HG02870 (cell line): ENCODE measurements around the gene NRG3.

Source experiments
- ATAC-seq: cut with Tn5 transposase; IDR thresholded peaks from one replicate; pipeline ENCODE4 v1.9.1; 2021; ENCODE audit warnings: mild to moderate bottlenecking, moderate library complexity; ENCODE audit not compliant: unreplicated experiment

Gene NRG3

DNA sequence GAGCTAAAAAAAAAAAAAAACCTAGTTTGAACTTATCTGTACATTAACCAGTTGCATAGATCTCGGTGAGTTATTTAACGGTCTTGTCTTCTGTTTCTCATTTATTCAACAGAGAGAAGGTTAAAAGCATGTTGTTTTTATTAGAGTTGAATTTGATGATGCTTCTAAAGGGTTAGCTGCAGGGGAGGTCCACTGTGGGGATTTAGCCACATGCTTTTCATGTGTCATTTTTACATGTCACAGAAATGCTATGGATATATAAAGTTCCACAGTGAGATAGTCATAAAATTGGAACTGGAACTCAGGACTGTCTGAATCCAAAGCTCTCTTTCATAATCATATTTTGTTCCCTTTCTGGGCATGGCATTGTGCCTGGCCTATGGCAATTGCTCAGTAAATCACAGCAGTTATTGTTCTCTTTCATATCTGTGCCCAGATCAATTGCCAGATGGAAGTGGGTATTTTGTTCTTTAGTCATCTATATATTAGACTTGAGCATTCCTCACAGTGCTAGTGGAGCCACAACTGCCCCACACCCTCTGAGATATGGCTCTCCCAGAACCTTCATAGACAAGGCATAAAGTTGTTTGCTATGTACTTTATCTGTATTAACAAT is 578.8 kb downstream of the NRG3 start:
- no peak for ATAC-seq

DNA sequence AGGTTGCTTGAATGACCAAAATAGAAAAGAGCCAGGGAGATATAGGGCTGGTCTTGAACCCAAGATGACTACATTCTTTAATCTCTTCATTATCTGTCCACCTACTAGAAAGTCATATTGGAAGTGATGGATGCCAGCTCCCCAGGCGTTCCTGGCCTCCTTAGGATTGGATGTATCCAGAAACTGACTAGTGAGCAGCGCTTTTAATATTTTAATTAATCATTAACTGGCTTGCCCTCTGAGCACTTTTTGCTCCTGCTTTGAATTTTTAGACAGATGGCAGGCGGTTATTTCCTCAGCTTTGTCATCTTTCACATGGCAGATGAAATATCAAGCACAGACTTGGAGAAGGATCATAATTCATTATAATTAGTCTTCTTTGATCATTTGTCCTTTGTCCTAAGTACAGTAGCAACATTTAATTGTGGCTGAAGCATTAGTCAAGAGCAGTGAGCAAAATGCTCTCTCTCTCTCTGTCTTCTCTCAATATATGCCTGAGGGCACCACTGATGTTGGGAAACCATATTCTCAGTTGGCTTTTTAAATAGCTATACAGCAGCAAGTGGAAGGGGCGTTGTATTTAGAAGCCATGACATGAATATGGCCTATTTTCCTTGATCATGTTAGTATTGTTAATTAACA is 588.0 kb downstream of the NRG3 start:
- ATAC-seq: no peak

- no peak for ATAC-seq
Measured at GRCh38 chr10:82463614-82464013, 588.6 kb downstream of the NRG3 start.

- ATAC-seq: no peak
Measured at GRCh38 chr10:82464191-82464818, 589.3 kb downstream of the NRG3 start.

DNA sequence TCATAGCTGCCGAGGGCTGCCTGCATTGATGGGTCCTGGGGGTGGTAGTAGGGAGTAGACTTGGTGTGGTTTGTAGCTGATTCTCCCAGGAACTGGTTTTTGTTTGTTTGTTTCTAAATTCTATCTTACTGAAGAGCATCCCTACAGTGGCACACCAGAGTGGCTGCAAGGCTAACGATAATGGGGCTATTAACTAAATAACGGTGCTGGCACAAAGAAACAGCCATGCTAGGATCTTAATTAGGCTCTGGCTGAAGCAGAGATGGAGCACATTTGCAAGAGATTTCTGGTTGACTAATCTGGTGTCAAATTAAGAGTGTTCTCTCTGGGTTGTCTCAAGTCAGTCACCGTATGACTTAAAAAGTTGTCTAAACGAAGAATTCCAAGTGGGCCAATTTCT is 590.0 kb downstream of the NRG3 start:
- ATAC-seq: no peak

- ATAC-seq: no peak
Measured at GRCh38 chr10:82468453-82468852, 593.5 kb downstream of the NRG3 start.

DNA sequence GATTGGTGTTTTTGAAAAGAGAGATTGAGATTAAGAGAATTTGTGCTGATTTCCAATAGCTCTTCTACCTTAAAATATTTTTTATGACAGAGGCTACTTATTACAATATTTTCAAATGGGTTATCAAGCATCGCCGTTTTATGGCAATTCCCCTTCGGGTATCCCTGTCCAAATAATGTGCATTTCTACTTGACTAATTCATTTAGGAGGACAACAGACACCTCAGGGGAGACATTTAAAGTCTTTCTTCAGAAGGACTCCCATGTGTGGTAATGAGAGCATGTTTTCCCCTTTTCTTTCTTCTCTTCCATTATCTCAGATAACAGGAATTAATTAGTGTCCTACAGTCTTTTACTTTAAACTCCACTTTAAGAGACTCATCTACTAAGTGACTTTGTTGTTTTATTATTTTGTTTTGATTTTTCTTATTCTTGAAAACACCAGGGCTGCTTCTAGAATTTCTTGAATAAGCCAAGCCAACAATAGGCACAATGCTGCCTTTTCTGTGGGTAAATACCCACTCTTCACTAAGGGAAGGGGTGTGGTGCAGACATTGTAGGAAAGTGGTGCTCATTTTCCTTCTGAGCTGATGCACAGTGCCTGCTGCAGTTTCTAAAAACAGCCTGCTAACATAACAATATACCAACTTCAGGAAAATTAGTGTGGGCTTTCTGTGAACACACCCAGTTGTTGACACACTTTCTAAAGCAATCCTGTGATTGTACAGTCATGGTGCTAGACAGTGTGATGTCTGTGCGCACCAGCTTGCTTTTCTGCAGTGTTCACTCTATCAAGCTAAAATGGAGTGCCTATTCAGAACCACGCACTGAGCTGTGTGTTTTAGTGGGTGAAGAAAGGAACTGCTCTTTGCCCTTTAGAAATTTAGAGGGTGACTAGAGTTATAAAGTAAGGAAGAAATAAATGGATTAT is 597.7 kb downstream of the NRG3 start:
- no peak for ATAC-seq

DNA sequence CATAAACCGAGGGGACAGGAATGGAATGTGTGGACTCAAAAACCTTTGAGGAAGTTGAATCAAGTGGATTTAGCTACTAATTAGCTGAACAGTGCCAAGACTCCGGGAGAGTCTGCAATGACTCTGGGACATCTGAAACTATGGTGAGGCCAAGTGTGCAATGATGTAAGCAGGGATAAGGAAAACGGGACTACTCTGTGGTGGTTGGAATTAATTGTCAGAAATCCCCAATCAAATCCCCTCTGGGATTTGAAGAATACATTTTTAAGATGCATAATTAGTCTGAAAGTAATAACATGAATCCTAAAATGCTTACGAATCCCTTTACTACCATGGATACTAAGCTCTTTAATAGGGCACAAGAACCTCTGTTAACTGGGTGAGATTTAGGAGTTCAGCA is 602.8 kb downstream of the NRG3 start:
- no peak for ATAC-seq

DNA sequence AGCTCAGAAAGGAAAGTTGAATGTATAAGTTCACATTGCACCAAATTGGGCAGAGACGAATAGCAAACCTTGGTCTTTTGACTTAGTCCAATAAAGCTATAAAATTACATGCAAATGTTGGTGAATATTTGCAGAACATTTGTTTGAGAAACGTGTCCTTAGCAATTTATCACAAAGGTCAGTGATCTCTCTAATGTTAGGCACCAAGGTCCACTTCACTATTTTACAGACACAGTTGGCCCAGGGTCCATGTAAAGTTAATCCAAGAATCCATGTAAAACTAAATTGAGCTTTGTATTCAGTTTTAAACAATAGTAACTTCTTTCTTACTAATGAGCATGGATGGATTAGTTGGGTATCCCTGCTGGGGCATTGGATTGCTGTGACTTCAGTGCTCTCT is 617.7 kb downstream of the NRG3 start:
- ATAC-seq: no peak

DNA sequence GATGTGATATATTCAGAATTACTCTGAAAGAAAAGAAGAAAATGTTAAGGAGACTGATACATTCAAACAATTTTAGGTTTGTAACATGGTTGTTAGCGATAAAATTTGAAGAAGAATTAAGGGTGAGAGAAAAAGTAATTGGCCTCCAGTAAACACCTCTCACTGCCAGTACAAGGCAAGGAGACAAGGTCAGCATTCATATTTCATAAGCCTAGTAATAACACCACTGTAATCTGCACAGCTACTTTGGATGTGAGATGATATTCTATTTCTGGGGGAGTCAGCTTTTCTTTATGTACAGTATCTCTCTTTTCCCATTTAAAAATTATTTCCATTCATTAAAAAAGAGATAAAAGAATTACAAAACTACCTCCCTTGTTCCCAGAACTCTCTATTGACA is 621.1 kb downstream of the NRG3 start:
- ATAC-seq: no peak

DNA sequence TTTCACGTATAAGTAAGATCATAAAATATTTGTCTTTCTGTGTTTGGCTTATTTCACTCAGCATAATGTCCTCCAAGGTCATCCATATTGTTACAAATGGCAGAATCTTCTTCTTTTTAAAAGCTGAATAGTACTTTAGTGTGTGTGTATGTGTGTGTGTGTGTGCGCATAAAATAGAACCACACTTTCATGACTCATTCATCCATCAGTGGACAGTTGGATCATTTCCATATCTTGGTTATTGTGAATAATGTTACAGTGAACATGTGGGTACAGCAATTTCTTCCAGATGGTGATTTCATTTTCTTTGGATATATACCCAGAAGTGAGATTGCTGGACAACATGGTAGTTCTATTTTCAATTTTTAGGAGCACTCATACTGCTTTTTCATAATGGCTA is 622.4 kb downstream of the NRG3 start:
- no peak for ATAC-seq

GRCh38 chr10:82498976-82499375 is 624.0 kb downstream of the NRG3 start:
- ATAC-seq: no peak

DNA sequence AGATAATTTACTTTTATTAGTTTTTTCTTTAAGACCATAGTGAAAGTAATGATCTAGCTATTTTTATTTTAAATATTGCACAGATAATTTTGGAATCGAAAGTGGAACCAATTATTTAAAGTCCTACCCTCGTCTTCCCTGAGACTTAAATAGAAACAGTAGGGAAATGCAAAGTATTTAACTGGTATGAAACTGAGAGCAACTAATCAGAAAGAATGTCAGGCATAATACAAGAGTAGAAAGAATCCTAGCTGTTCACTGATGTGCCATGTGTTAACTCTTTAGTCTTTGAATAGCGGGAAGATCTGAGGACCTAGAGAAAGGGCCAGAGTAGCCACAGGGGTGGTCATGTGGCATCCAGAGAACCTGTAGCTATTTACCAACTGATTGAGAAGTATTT is 630.0 kb downstream of the NRG3 start:
- ATAC-seq: no peak

DNA sequence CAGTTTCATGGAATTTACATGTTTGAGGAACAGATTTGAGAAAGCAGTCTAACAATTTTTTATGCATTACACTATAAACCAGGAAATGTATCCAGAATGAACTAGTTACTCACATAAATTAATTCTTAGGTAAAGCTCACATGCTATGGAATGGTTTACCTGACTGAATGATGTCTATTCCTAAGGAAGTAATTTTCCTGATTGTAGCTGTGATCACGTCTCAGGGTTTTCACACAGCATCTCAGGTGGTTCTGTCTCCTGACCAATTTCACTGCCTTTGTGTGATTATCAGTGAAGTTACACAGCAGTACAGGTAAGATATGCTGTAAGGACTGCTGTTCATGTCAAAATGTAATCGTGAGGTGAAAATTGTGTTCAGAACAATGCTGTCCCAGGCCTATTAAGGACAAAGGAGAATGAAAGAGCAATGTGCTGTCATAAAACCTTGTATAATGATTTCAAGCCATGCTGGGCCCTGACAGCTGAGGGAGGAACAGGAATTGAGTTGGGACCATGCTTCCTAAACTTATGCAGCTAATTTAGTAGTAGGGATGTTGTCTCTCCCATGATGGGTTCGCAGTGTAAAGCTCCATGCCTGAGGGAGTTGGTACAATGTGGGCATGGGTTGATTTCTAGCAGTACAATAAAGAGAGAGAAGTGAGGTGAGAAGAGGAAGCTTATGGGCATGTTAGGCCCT is 631.8 kb downstream of the NRG3 start:
- ATAC-seq: no peak

- ATAC-seq: no peak
Measured at GRCh38 chr10:82515256-82515655, 640.3 kb downstream of the NRG3 start.

- ATAC-seq: no peak
Measured at GRCh38 chr10:82529062-82529461, 654.1 kb downstream of the NRG3 start.

DNA sequence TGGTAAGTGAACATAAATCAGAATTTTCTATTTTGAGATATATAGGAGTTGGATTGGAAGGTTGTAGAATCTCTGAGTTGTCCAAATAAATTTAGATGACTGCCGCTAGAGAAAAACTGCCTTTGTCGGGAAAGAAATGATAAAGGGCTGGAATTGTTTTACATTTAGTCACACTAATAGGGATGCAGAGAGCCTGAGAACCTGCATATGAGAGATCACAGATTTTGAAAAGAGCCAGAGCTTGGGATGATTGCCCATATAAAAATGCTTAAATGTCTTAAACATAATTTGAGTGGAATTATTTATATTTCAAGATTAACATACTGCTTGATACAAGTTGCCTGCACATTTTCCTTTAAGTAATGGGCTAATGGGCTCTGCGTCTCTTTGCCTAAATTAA is 660.5 kb downstream of the NRG3 start:
- no peak for ATAC-seq

DNA sequence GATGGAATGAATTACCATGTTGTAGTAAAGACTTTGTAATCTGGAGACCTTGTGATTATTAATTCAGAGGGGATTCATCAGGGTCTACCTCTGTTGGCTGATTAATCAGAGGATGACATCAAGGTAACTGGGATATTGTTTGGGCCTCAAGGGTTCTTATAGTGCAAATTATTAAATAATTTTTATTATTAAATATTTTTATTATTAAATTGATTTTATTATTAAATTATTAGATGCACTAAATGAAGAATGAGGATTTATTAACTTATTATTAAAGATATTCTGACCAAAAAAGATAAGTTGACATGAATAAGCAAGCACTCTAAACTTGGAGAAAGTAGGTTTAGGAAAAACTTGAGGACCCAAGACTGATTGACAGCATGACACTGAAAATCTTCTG is 661.7 kb downstream of the NRG3 start:
- no peak for ATAC-seq

- no peak for ATAC-seq
Measured at GRCh38 chr10:82538272-82538671, 663.3 kb downstream of the NRG3 start.

DNA sequence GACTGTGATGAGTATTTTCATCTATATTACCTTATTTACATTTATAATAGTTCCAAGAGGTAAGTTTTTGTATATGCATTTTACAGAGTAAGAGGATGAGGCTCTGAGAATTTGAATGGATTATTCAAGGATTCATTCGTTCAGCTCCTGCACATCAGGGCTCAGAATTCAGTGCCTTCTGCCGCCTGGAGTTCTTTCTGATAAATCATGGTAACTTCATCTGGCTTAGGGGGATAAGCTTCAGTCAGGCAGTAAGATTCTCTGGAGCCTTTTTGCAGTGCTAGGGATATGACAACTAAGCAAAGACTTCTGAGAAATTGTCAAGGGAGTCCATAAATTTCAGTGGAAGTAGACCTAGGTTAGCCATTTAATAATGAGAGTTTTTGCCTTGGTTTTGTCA is 668.6 kb downstream of the NRG3 start:
- no peak for ATAC-seq

GRCh38 chr10:82544377-82544776 is 669.4 kb downstream of the NRG3 start:
- ATAC-seq: no peak
